ENCODE measurements around the gene SOX1.

Gene SOX1

DNA sequence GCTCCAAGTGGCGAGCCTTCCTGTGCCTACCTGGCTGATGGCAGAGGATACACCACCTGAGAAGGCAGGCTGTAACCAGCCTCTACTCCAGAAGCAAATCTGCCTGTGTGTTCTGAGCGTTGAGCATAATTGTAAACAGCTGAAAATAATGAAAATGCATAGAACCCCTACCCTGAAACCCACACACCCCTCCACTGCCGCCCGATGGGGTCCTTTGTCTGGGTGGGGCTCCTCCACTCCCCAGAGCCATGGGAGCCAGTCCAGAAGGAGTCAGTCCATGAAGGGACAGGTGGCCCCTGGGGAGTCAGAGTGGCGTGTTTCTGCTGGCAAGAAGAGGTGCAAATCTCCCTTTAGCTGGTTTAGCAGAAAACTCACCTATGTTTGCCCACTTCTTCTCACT is 8.0 kb upstream of the SOX1 start:
- DNase-seq (ENCODE audit: low read depth in 2 of 2) = no peak

DNA sequence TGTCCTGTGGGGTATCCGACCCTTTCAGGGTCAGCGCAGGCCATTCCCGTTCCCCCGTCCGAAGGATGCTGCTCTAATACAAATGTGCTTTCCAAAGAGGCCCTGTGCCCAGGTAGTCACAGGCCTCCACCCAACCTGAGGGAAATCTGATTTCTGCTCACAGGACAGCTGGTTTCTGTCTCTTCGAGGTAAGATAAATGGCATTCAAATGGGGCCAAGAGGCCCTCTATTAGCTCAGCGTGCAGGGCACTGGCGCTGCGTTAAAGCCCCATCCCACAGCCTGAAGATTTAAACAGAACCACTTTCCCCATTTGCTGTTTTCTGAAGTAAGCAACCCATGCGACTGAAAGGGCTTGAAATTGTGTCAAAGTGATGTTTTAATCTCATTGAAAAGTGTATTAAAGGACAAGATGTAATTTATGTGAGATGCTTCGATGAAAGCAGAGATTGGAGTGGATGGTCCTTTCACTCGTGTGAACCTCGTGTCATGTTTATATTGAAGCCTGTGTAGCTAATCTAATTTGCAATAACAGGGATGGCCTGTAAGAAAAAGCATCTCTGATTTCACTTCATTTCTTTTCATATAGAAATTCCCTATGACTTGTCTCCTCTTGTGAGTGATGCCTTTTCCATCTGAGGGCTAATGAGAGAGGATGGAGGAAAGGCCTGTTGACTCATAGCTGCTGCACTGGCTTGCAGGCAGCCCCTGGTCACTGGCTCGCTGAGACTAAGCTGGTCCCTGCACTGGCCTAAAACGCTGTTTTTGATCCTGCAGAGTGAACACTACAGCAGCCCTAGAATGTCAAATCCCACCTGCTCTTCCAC is 7.3 kb upstream of the SOX1 start:
- no peak for DNase-seq (ENCODE audit: low read depth in 2 of 2)

GRCh38 chr13:112060282-112060830 is 6.6 kb upstream of the SOX1 start:
- no peak for DNase-seq (ENCODE audit: low read depth in 2 of 2)

GRCh38 chr13:112060899-112061366 is 6.0 kb upstream of the SOX1 start:
- no peak for DNase-seq (ENCODE audit: low read depth in 2 of 2)

DNA sequence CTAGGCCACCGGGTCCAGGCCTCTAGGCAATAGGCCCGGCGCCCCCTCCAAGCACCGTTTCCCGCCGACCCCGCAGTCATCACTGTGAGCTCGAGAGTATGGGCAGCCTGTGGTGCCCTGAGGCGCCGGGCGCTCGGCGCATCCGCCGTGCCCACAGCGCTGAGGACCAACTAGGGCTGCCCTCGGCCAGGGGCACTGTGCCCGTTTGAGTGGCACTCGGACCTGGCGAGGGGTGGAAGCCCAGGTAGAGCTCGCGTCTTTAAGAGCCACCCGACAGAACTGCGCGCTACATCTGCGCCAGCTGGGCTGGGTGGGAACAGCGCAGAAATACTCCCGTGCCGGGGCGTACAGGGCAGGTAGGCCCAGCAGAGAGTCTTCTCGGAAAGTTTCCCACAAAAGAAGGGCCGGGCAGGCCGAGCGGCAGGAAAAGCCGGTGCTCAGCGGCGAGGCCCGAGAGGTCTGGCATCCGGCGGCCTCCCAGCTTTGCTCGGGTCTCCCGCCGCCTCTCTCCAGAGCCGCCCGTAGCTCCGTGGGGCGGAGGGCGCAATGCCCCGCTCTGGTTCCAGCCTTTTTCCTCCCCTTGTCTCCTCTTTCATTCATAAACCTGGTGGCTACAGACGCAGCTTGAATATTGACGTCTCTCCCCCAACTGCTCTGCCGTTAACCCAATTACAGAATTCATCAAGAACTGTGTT is 5.4 kb upstream of the SOX1 start:
- DNase-seq (ENCODE audit: low read depth in 2 of 2) = no peak

- DNase-seq (ENCODE audit: low read depth in 2 of 2) = no peak
Measured at GRCh38 chr13:112062072-112062567, 4.8 kb upstream of the SOX1 start.

- DNase-seq (ENCODE audit: low read depth in 2 of 2) = no peak
Measured at GRCh38 chr13:112062571-112063570, 4.1 kb upstream of the SOX1 start.

DNA sequence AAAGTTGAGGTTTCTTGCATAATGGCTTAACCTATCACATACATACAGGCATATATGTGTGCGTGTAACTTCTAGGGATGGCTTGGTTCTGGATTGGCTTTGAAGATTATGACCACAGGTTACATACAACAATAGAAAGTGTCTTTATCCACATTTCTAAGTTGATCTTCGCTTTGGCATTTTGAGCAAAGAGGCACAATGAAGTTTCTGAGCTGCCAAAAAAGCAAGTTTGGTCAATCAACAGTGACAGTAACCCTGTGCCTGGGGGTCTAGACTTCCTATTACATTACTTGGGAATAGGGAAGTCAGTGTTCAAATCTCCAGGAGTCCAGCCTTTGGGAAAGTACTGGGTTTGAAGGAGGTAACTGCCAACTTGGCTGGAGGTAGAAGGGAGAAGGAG is 3.1 kb upstream of the SOX1 start:
- DNase-seq (ENCODE audit: low read depth in 2 of 2) = no peak

DNA sequence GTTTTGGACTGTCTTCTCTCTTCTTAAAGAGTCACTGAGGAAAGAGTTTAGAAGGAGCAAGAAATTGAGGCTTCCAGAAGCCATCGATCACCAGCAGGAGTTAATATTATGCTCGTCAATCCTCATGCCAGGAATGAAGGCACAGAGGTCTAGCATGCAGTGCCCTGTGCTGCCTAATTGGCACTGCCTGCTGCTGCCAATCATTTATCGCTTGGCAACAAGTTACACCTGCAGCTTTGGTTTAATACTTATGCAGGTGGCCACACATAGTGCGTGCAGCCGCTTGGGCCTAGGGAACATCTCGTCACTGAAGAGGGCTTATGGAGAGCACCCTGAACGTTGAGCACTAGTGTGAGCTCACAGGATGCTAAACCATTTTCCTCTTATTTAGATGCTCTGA is 2.7 kb upstream of the SOX1 start:
- no peak for DNase-seq (ENCODE audit: low read depth in 2 of 2)

- DNase-seq (ENCODE audit: low read depth in 2 of 2) = no peak
Measured at GRCh38 chr13:112065521-112065866, 1.5 kb upstream of the SOX1 start.

DNA sequence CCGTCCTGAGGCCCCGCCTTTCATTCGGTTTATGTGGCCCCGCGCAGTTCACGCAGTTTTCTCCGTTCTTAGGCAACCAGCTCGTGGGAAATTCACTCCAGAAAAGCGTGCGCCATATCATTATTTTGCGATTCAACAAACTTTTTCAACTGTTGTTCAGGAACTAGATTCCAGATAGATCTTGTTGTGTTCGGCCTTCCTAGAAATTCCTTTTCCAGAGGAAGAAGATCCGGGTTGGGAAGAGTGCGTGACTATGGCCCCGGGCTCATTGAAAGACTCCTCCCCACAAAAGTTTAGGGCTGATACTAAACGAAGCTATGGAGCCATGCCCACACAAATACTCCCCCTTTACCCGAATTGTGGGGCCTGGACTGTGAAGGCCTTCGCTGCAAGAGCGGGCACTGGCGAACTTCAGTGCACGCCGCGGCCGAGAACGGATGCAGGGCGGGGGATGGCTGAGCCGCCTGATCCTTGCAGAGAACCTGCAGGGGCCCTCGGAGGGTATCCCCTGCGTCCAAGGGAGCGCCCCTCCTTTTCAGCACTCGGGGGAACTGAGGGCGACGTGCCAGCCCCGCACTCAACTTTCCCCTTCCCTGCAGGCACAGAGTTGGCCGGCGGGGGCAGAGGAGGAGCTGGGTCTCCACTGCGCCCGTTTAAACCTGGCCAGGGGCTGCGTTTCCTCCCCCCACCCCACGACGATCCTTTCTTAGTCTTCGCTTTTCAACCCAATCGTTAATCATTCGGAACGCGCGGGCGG is 904 bp upstream of the SOX1 start:
- no peak for DNase-seq (ENCODE audit: low read depth in 2 of 2)

DNA sequence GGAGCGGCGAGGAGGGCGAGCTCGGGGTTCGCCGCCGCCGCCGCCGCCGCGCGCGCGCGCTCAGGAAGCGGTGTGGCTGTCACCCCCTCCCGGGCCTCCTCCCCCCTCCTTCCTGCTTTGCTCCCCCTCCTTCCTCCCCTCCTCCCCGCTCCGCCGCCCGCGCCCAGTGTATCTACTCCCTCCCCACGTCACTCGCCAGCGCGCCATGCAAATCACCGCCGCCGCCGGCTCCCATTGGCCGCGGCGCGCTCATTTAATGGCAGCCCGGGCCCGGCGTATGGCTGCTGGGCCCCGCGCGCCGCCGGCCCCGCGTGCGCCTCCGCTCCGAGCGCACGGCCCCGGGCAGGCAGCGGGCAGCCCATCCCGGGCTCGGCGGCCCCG is 335 bp upstream of the SOX1 start:
- peak; percentile 42 to 57 for DNase-seq (ENCODE audit: low read depth in 2 of 2)

- no peak for DNase-seq (ENCODE audit: low read depth in 2 of 2)
Measured at GRCh38 chr13:112067871-112068539, 1.1 kb downstream of the SOX1 start.

GRCh38 chr13:112068540-112069060 is 1.7 kb downstream of the SOX1 start:
- DNase-seq (ENCODE audit: low read depth in 2 of 2) = no peak

DNA sequence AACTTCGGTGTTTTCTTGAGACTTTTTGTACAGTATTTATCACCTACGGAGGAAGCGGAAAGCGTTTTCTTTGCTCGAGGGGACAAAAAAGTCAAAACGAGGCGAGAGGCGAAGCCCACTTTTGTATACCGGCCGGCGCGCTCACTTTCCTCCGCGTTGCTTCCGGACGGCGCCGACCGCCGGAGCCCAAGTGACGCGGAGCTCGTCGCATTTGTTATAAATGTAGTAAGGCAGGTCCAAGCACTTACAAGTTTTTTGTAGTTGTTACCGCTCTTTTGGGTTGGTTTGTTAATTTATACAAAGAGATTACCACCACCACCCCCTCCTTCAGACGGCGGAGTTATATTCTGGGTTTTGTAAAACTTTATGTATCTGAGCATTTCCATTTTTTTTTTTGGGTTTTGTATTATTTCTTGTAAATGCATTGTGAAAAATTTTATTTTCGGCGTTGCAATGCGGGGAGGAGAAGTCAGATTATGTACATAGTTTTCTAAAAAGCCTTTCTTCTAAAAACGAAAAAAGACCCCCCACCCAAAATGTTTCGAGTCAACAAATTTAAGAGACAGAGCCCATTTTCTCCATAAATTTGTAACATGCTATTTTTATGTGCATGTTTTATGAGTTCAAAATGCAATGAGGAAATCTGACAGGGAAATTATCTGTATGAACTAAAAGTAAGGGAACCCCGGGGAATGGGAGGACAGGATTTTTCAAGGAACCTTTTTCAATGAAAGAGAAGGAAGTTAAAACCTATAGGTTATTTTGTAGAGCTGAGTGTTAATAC is 2.3 kb downstream of the SOX1 start:
- no peak for DNase-seq (ENCODE audit: low read depth in 2 of 2)

- no peak for DNase-seq (ENCODE audit: low read depth in 2 of 2)
Measured at GRCh38 chr13:112069845-112070251, 2.9 kb downstream of the SOX1 start.

GRCh38 chr13:112071102-112071722 is 4.3 kb downstream of the SOX1 start:
- no peak for DNase-seq (ENCODE audit: low read depth in 2 of 2)

GRCh38 chr13:112071723-112072533 is 5.0 kb downstream of the SOX1 start:
- no peak for DNase-seq (ENCODE audit: low read depth in 2 of 2)
